SK-N-MC (cell line): Measurements from ENCODE around the gene SPIN1.

Experiments
- EZH2 ChIP-seq: fragments of 200-600 bp; sonication (generic); IDR thresholded peaks from one replicate; pipeline ENCODE4 v1.6.1; 2017; ENCODE audit warnings: antibody characterized with exemption
- POLR2AphosphoS5 ChIP-seq: IDR thresholded peaks from 2 replicates; pipeline ENCODE4 v1.6.1; 2012; ENCODE audit warnings: mild to moderate bottlenecking, low read depth, low read length, borderline replicate concordance

DNA sequence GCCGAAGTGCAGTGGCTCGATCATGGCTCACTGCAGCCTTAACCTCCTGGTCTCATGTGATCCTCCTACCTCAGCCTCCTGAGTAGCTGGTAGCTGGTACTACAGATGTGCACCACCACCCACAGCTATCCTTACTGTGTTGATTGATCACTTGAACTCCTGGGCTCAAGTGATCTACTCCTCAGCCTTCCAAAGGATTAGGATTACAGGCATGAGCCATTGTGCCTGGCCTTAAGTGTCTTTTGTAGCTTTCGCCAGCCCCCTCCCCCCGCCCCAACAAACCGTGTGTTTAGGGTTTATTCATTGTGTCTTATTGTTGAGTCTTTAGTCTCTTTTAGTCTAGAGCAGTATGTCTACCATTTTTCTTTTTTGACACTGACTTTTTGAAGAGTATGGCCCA is 33.1 kb downstream of the SPIN1 start:
- TF ChIP-seq POLR2AphosphoS5, result no peak
- no peak for TF ChIP-seq EZH2
